HEK293 (cell line): ENCODE data around the gene AIRE.
"Not testable (repeated sequence)": the region's sequence is repeated elsewhere in the genome, so short reads cannot be mapped to it uniquely, and the experiment has no call there.

Experiments used
- CTCF ChIA-PET: fragments of 350-600 bp; formaldehyde crosslinking; extraction: SDS; loops from one replicate; lab custom pipeline; 2021; ENCODE audit warnings: antibody characterized with exemption; lab: Yijun Ruan, JAX
- POLR2A ChIA-PET: fragments of 300-600 bp; formaldehyde crosslinking; extraction: SDS; loops from one replicate; lab custom pipeline; 2020; ENCODE audit warnings: antibody characterized with exemption, inconsistent platforms; lab: Yijun Ruan, JAX
- H3K27ac ChIP-seq: fragments of 200-500 bp; sonication (Bioruptor generic); 2 replicates; pipeline ENCODE4 v1.5.1; 2014; ENCODE audit warnings: low read depth, low read length, control low read depth, inconsistent platforms; ENCODE audit errors: extremely low read depth
- H3K36me3 ChIP-seq, 2 experiments: fragments of 200-500 bp in 1 of 2; sonication (Bioruptor generic) in 1 of 2; 1 replicate in 1 of 2; 2 replicates in 1 of 2; pipeline ENCODE4 v1.5.1; 2014 to 2017; ENCODE audit warnings: inconsistent platforms in 2 of 2, low read length in 2 of 2; ENCODE audit not compliant: control insufficient read depth in 2 of 2, insufficient read depth in 1 of 2
- H3K4me1 ChIP-seq: fragments of 200-500 bp; sonication (Bioruptor generic); 2 replicates; pipeline ENCODE4 v1.5.1; 2014; ENCODE audit warnings: mild to moderate bottlenecking, low read length, inconsistent platforms; ENCODE audit not compliant: control insufficient read depth, insufficient read depth
- H3K4me3 ChIP-seq: 2 replicates; pipeline ENCODE4 v1.5.1; 2011; ENCODE audit warnings: low read depth, mild to moderate bottlenecking, control low read depth, low read length, moderate library complexity
- H3K9me3 ChIP-seq: fragments of 200-500 bp; sonication (Bioruptor generic); 2 replicates; pipeline ENCODE4 v1.5.1; 2014; ENCODE audit warnings: low read depth, low read length, inconsistent platforms; ENCODE audit not compliant: control insufficient read depth, insufficient read depth
- YY2 ChIP-seq: fragments of 450-650 bp; formaldehyde crosslinking; IDR thresholded peaks from 2 replicates; pipeline ENCODE4 v1.5.1; 2016; ENCODE audit warnings: missing biosample characterization, missing genetic modification characterization
- ZNF274 ChIP-seq, 2 experiments: fragments of 200-500 bp in 1 of 2; fragments of 450-650 bp in 1 of 2; sonication (Bioruptor generic) in 1 of 2; formaldehyde crosslinking in 1 of 2; IDR thresholded peaks; 2 replicates each; pipeline versions ENCODE4 v1.5.1 to v1.6.1; 2014 to 2016; ENCODE audit warnings: borderline replicate concordance in 1 of 2, inconsistent platforms in 1 of 2, low read length in 1 of 2, missing biosample characterization in 1 of 2, missing genetic modification characterization in 1 of 2
- ZNF513 ChIP-seq: fragments of 450-650 bp; IDR thresholded peaks from 2 replicates; pipeline ENCODE4 v1.5.1; 2018; ENCODE audit warnings: missing biosample characterization, missing genetic modification characterization
- ZNF600 ChIP-seq: fragments of 450-650 bp; formaldehyde crosslinking; IDR thresholded peaks from 2 replicates; pipeline ENCODE4 v1.5.1; 2016; ENCODE audit warnings: missing biosample characterization, missing genetic modification characterization

Gene AIRE

GRCh38 chr21:44285138-44285992, at the start of gene AIRE:
AIRE (plus strand) TSS chr21:44285876; CDS start chr21:44286007, 131 bp downstream.
- TF ChIP-seq ZNF274 (IDR thresholded peaks at IDR 0.05; ENCODE audit: low read length), result no peak
- no peak for TF ChIP-seq ZNF274 (tag by site-specific recombination; IDR thresholded peaks at IDR 0.05; ENCODE audit: borderline replicate concordance)
- peak; percentile 46 for TF ChIP-seq ZNF600 (tag by site-specific recombination)
- no peak for TF ChIP-seq YY2 (tag by site-specific recombination)
- TF ChIP-seq ZNF513 (tag by site-specific recombination), result no peak
- CTCF ChIA-PET, result no interaction called here
- POLR2A ChIA-PET, result no interaction called here
- H3K36me3 ChIP-seq, result no peaks in the 10 kb centered on the region
- H3K4me1 ChIP-seq, result no peaks in the 10 kb centered on the region
- H3K4me3 ChIP-seq, result no peak within 1 kb of the TSS
- H3K27ac ChIP-seq, result no peak within 1 kb of the TSS
- no peaks in the 10 kb centered on the region for H3K9me3 ChIP-seq

GRCh38 chr21:44240353-44240752, 45.3 kb upstream of the AIRE start:
- H3K4me3 ChIP-seq, H3K36me3 ChIP-seq, H3K27ac ChIP-seq, H3K4me1 ChIP-seq, POLR2A ChIA-PET, H3K9me3 ChIP-seq, CTCF ChIA-PET: not testable (repeated sequence)

GRCh38 chr21:44240842-44241241, 44.8 kb upstream of the AIRE start, which contains the start of gene ICOSLG:
ICOSLG (minus strand) TSS chr21:44240943; CDS start chr21:44240817, 126 bp downstream.
- POLR2A ChIA-PET, CTCF ChIA-PET, H3K4me1 ChIP-seq, H3K9me3 ChIP-seq, H3K4me3 ChIP-seq, H3K27ac ChIP-seq, H3K36me3 ChIP-seq: not testable (repeated sequence)

GRCh38 chr21:44241281-44241680, 44.4 kb upstream of the AIRE start:
- POLR2A ChIA-PET, H3K36me3 ChIP-seq, H3K4me3 ChIP-seq, H3K27ac ChIP-seq, H3K9me3 ChIP-seq, H3K4me1 ChIP-seq, CTCF ChIA-PET: not testable (repeated sequence)

- H3K27ac ChIP-seq, CTCF ChIA-PET, POLR2A ChIA-PET, H3K36me3 ChIP-seq, H3K4me3 ChIP-seq, H3K9me3 ChIP-seq, H3K4me1 ChIP-seq: not testable (repeated sequence)
These were observed 41.7 kb upstream of the AIRE start for GRCh38 chr21:44243980-44244379.

GRCh38 chr21:44247904-44248303, 37.8 kb upstream of the AIRE start:
- H3K4me1 ChIP-seq, CTCF ChIA-PET, POLR2A ChIA-PET, H3K36me3 ChIP-seq, H3K27ac ChIP-seq, H3K9me3 ChIP-seq, H3K4me3 ChIP-seq: not testable (repeated sequence)

- H3K27ac ChIP-seq, H3K4me1 ChIP-seq, H3K4me3 ChIP-seq, H3K36me3 ChIP-seq, CTCF ChIA-PET, H3K9me3 ChIP-seq, POLR2A ChIA-PET: not testable (repeated sequence)
These were observed 36.3 kb upstream of the AIRE start for GRCh38 chr21:44249204-44250037.
